Transverse colon (tissue), 4 donors: ENCODE data around the gene HLA-DOA. TPM values are rescaled to one million over a fixed set of nuclear protein-coding genes. Genes with fewer than 3 reads are reported as not detected.

Source experiments
- DNase-seq: peaks from one replicate; pipeline ENCODE4 v3.0.0-alpha.2; 2019
- H3K27ac ChIP-seq, 4 donors: fragments of 200-600 bp; sonication (generic); 2 replicates each; pipeline ENCODE4 v1.5.1; 2016 to 2018; ENCODE audit warnings: inconsistent platforms in 4 of 4
- H3K27me3 ChIP-seq: fragments of 200-600 bp; sonication (generic); 2 replicates; pipeline ENCODE4 v1.5.1; 2017; ENCODE audit warnings: inconsistent platforms
- H3K36me3 ChIP-seq, 4 donors: fragments of 200-600 bp; sonication (generic); 2 replicates each; pipeline ENCODE4 v1.5.1; 2017 to 2019; ENCODE audit warnings: inconsistent platforms in 4 of 4
- H3K4me1 ChIP-seq, 4 donors: fragments of 200-600 bp; sonication (generic); 2 replicates each; pipeline ENCODE4 v1.5.1; 2017 to 2020; ENCODE audit warnings: inconsistent platforms in 4 of 4
- H3K4me3 ChIP-seq, 4 donors: fragments of 200-600 bp; sonication (generic); 1 replicate in 1 of 4; 2 replicates in 3 of 4; pipeline versions ENCODE4 v1.5.1 to v1.6.1; 2017 to 2019; ENCODE audit warnings: inconsistent platforms in 4 of 4
- H3K9me3 ChIP-seq, 2 donors: fragments of 200-600 bp; sonication (generic); 2 replicates each; pipeline ENCODE4 v1.5.1; 2017 to 2019; ENCODE audit warnings: inconsistent platforms in 2 of 2
- EP300 ChIP-seq: sonication (generic); formaldehyde crosslinking; IDR thresholded peaks from one replicate; pipeline ENCODE4 v1.6.1; 2017; ENCODE audit warnings: antibody characterized with exemption, low read depth
- POLR2A ChIP-seq: fragments of 450-650 bp; IDR thresholded peaks from one replicate; pipeline ENCODE4 v1.6.1; 2016; ENCODE audit warnings: antibody characterized with exemption, mild to moderate bottlenecking, moderate library complexity
- POLR2AphosphoS5 ChIP-seq, 3 donors: sonication (generic); formaldehyde crosslinking; IDR thresholded peaks; one replicate each; pipeline ENCODE4 v1.6.1; 2016; ENCODE audit warnings: antibody characterized with exemption in 3 of 3
- WGBS, 2 donors: methylation state at CpG; one replicate each; pipeline ENCODE4 v1.1.5; 2018; ENCODE audit warnings: low coverage in 1 of 2; 5-methylcytosine and 5-hydroxymethylcytosine counted together
- in situ Hi-C, 4 donors: fragments of 200-750 bp; cut with MboI; loops; one replicate each; pipeline versions ENCODE4 v1.15.0 to v1.15.1; 2017; ENCODE audit warnings: low sequenced_read_pairs in 3 of 4, low pct_ligation_motif_present in 1 of 4, low pct_unique_long_range_greater_than_20kb in 1 of 4
- intact Hi-C: fragments of 100-400 bp; cut with DNase I; formaldehyde crosslinking; loops from one replicate; pipeline ENCODE4 v1.15.1; 2023; ENCODE audit warnings: low total_unique reads
- total RNA-seq, 4 donors: library from RNA; depleted of rRNA; stranded (reverse); fragments of >200 nt; gene quantifications; one replicate each; pipeline ENCODE4 v1.1.0, GENCODE V29; 2016
- TF ChIP-seq, protein P1 (sequence below), 5 experiments: fragments of 200-600 bp in 3 of 5; fragments of 450-650 bp in 2 of 5; sonication (generic) in 3 of 5; IDR thresholded peaks; 1 replicate in 2 of 5; 2 replicates in 3 of 5; pipeline ENCODE4 v1.5.1; 2016 to 2017; ENCODE audit warnings: antibody characterized with exemption in 5 of 5, inconsistent platforms in 3 of 5, mild to moderate bottlenecking in 2 of 5, moderate library complexity in 1 of 5

HLA-DOA gene
- total RNA-seq, 4 donors from 2014 or later = 0.82 to 7.9 (median 2.6) TPM

DNA sequence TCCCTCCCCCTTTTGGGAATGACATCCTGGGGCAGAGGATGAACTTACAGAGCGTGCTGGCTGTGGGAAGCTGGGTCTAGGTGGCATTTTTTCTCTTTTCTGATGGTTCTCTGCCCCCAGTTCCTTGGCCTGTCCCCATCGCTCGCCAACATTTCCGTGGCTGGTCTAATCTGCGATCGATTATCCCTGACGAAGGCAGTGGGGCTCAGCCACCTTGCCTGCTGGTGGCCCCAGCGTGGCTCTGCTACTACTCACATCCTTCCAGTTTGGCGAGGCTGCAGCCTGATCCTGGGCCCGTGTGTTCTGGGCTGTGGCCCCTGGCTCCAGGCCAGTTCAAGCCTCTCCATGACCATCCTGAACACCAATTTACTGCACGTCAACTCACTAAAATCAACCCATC is 6.4 kb upstream of the HLA-DOA start:
- intact Hi-C loops (loop anchor here (10.0 kb wide), 1 partner anchor 229 kb away; no protein-coding TSS in a partner anchor), in situ Hi-C loops (loop anchor here (10.0 to 25.0 kb wide), 4 partner anchors 59 to 229 kb away; partner anchors contain the start of genes HLA-DPA1 (in 1 of the 4) and HLA-DPB1 (in 1 of the 4))
- DNase-seq = no peak
- WGBS, 2 donors = 70 to 80% methylated on average over 4 to 11 of the region's 11 CpGs
- H3K4me1 ChIP-seq = peaks cover 0 to 27% (median 12%) of the 10 kb centered on the region in 4 donors
- H3K27ac ChIP-seq = no peak overlapping the region
- no peak overlapping the region for H3K4me3 ChIP-seq
- H3K27me3 ChIP-seq = peaks cover 34% of the 10 kb centered on the region
- no peaks in the 10 kb centered on the region for H3K36me3 ChIP-seq
- H3K9me3 ChIP-seq = no peaks in the 10 kb centered on the region
- TF ChIP-seq EP300 = no peak
- no peak for TF ChIP-seq POLR2AphosphoS5 (IDR thresholded peaks at IDR 0.05)
- TF ChIP-seq POLR2A = no peak
- TF ChIP-seq, protein P1, sequence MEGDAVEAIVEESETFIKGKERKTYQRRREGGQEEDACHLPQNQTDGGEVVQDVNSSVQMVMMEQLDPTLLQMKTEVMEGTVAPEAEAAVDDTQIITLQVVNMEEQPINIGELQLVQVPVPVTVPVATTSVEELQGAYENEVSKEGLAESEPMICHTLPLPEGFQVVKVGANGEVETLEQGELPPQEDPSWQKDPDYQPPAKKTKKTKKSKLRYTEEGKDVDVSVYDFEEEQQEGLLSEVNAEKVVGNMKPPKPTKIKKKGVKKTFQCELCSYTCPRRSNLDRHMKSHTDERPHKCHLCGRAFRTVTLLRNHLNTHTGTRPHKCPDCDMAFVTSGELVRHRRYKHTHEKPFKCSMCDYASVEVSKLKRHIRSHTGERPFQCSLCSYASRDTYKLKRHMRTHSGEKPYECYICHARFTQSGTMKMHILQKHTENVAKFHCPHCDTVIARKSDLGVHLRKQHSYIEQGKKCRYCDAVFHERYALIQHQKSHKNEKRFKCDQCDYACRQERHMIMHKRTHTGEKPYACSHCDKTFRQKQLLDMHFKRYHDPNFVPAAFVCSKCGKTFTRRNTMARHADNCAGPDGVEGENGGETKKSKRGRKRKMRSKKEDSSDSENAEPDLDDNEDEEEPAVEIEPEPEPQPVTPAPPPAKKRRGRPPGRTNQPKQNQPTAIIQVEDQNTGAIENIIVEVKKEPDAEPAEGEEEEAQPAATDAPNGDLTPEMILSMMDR (IDR thresholded peaks at IDR 0.05) = no peak

DNA sequence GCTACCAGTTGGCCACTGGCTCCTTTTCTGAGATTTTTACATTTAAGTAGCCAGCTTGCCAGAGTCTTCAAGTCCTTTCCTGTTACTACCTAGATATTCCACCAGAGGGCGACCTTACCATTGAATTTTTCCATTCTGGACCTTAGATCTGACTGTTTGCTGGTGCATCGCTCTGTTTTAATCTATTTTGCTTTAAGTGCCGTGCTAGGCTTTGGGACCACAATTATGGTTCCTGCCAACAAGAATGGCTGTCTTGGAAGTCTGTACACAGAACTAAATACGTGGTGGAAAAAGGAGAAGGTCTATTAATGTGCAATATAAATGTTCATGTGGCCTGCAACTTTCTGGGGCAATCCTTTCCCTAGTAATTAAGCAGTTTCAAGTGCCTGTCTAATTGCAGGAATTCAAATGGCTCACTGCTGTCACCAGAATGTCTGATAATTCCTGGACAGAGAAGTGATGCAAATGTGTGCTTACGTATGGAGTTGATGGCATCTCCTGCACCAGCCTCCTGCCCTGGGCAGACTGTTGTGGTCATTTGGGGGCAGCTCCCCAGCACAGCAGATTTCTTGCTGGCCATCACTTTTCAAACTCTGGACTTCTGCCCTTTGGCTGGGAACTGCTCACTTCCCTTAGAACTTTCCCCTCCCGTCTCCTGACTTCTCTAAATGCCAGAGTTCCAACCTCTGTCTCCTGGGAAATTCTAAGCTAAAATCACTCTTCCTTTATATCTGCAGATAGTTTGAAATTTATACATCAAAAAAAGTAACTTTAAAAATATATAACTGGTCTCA is 5.6 kb upstream of the HLA-DOA start:
- Histone ChIP-seq H3K36me3 (no peaks in the 10 kb centered on the region), H3K4me1 (peaks cover 0 to 24% (median 12%) of the 10 kb centered on the region in 4 donors), H3K27ac (no peak overlapping the region), H3K27me3 (peaks cover 42% of the 10 kb centered on the region), H3K9me3 (no peaks in the 10 kb centered on the region), H3K4me3 (no peak overlapping the region)
- TF ChIP-seq, protein P1 (IDR thresholded peaks at IDR 0.05) = peak; percentile 77 to 89 (median 84)
- no peak for TF ChIP-seq EP300
- DNase-seq = peak; percentile 37
- in situ Hi-C loops = loop anchor here (5.0 to 25.0 kb wide), 5 partner anchors 60 to 232 kb away; partner anchors contain the start of genes HLA-DPA1 (in 1 of the 4) and HLA-DPB1 (in 1 of the 4)
- intact Hi-C loops = loop anchor here (5.0 to 10.0 kb wide), 2 partner anchors 67 to 230 kb away; no protein-coding TSS in a partner anchor
- WGBS, 2 donors = 16 to 22% methylated on average over 5 to 6 of the region's 6 CpGs

DNA sequence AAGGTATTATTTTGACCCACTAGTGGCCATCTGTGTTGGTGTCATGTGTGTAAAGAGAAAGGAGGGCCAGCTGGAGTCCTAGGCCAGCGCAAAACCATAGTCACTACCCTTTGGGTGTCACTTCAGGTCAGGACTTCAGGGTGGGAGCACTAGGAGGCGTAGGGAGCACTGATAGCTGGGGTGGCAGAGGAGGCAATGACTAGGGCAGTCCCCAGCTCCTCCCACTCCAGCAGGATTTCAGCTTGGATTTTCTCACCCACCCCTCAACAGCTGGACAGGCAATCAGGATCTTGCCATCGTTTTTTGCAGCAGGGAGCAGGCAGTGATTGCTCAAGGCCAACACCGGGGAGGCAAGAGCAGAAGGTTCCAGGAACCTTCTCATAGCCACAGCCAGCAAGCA is 4.2 kb upstream of the HLA-DOA start:
- Histone ChIP-seq H3K36me3 (no peaks in the 10 kb centered on the region), H3K27ac (no peak overlapping the region), H3K4me3 (no peak overlapping the region), H3K4me1 (peaks cover 0 to 10% (median 5%) of the 10 kb centered on the region in 4 donors), H3K27me3 (peaks cover 51% of the 10 kb centered on the region), H3K9me3 (no peaks in the 10 kb centered on the region)
- WGBS, 2 donors = 64 to 80% methylated on average over 2 to 4 of the region's 4 CpGs
- TF ChIP-seq EP300 (no peak), POLR2A (no peak), POLR2AphosphoS5 (IDR thresholded peaks at IDR 0.05) (no peak)
- TF ChIP-seq, protein P1 (IDR thresholded peaks at IDR 0.05) = no peak
- DNase-seq = no peak
- intact Hi-C loops (loop anchor here (5.0 to 10.0 kb wide), 2 partner anchors 69 to 231 kb away; no protein-coding TSS in a partner anchor), in situ Hi-C loops (loop anchor here (5.0 to 25.0 kb wide), 5 partner anchors 61 to 234 kb away; partner anchors contain the start of genes HLA-DPA1 (in 1 of the 4) and HLA-DPB1 (in 1 of the 4))

DNA sequence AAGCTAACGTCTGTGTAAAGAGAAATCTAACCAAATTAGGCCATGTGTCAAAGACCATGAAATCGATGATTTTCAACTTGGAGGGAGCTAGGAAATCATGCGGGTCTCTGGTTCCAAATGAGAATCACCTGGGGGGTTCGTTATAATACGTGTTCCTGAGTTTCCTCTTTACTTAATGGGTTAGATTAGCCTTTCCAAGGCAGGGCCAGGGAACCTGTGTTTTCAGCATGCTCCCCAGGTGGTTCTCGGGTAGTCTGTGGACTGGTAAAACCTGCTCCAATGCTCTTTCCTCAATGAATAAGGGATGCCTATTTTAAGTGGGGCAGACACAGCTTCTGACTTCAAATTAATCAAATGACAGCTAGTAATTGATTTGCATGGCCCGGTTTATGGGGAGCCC is 965 bp upstream of the HLA-DOA start:
- intact Hi-C loops (loop anchor here (5.0 to 10.0 kb wide), 2 partner anchors 72 to 234 kb away; no protein-coding TSS in a partner anchor), in situ Hi-C loops (loop anchor here (5.0 to 25.0 kb wide), 5 partner anchors 64 to 237 kb away; partner anchors contain the start of genes HLA-DPA1 (in 1 of the 4) and HLA-DPB1 (in 1 of the 4))
- TF ChIP-seq POLR2AphosphoS5 (IDR thresholded peaks at IDR 0.05) (no peak), POLR2A (no peak), EP300 (no peak)
- TF ChIP-seq, protein P1 (IDR thresholded peaks at IDR 0.05) = no peak
- DNase-seq = no peak
- H3K4me3 ChIP-seq = no peak overlapping the region
- H3K36me3 ChIP-seq = no peaks in the 10 kb centered on the region
- H3K9me3 ChIP-seq = no peaks in the 10 kb centered on the region
- no peak overlapping the region for H3K27ac ChIP-seq
- peaks cover 0 to 4% (median 0%) of the 10 kb centered on the region in 4 donors for H3K4me1 ChIP-seq
- WGBS, 2 donors = 71 to 80% methylated on average over 6 to 7 of the region's 7 CpGs
- H3K27me3 ChIP-seq = peaks cover 48% of the 10 kb centered on the region
